HCT116 (cell line): ENCODE data around the gene OR2V2. TPM values are rescaled to one million over a fixed set of nuclear protein-coding genes. Genes with fewer than 3 reads are reported as not detected.

Source experiments
- ATAC-seq: fragments of 200-7000 bp; cut with Tn5 transposase; 2 replicates; pipeline ENCODE4 v1.9.1; 2020; ENCODE audit warnings: mild to moderate bottlenecking, moderate library complexity
- BruUV-seq: library from RNA; stranded (reverse); fragments of 400-500 nt; replicated peaks from 2 replicates; lab custom pipeline; 2021; lab: Mats Ljungman, UMichigan
- CTCF ChIA-PET: fragments of 300-600 bp; sonication (Branson Sonifier 250); formaldehyde crosslinking; loops from one replicate; lab custom pipeline; 2021; ENCODE audit warnings: antibody characterized with exemption; lab: Charles Lee
- POLR2A ChIA-PET: fragments of 300-600, 350-600 bp; sonication (Branson Sonifier 250); formaldehyde crosslinking; loops from one replicate; lab custom pipeline; 2021; ENCODE audit warnings: antibody characterized with exemption; lab: Charles Lee
- RAD21 ChIA-PET, 2 experiments: fragments of 300-600 bp; sonication (Branson Sonifier 250); formaldehyde crosslinking; loops; one replicate each; lab custom pipeline; 2023; ENCODE audit warnings: low total read pairs in 2 of 2; ENCODE audit not compliant: uncharacterized antibody in 2 of 2, unreplicated experiment in 2 of 2, low non-redundant PET in 1 of 2; lab: Charles Lee
- DNase-seq: peaks from one replicate; pipeline ENCODE4 v3.0.0-alpha.2; 2010; ENCODE audit warnings: low read depth, low spot score
- H2AFZ ChIP-seq: fragments of 200-600 bp; shearing (Covaris generic), sonication (generic); 2 replicates; pipeline ENCODE4 v1.6.1; 2017; ENCODE audit warnings: low read depth, mixed run types, mixed read lengths, antibody characterized with exemption, low read length; ENCODE audit not compliant: poor library complexity, severe bottlenecking
- H3K27ac ChIP-seq: 2 replicates; pipeline ENCODE4 v1.5.1; 2012; ENCODE audit warnings: low read depth, low read length
- H3K27me3 ChIP-seq: fragments of 200-600 bp; sonication (generic); 2 replicates; pipeline ENCODE4 v1.6.1; 2016; ENCODE audit warnings: mixed run types, low read length, mixed read lengths; ENCODE audit not compliant: insufficient read depth
- H3K36me3 ChIP-seq, 2 experiments: fragments of 200-500 bp in 1 of 2; fragments of 200-600 bp in 1 of 2; sonication (Bioruptor generic) in 1 of 2; sonication (generic) in 1 of 2; 2 replicates each; pipeline versions ENCODE4 v1.5.1 to v1.6.1; 2014 to 2016; ENCODE audit warnings: low read length in 2 of 2, inconsistent platforms in 1 of 2, mixed read lengths in 1 of 2, mixed run types in 1 of 2; ENCODE audit not compliant: insufficient read depth in 2 of 2, control insufficient read depth in 1 of 2
- H3K4me1 ChIP-seq, 2 experiments: fragments of 200-600 bp in 1 of 2; sonication (generic) in 1 of 2; 2 replicates each; pipeline versions ENCODE4 v1.5.1 to v1.6.1; 2012 to 2017; ENCODE audit warnings: low read length in 2 of 2, inconsistent platforms in 1 of 2, mild to moderate bottlenecking in 1 of 2, mixed read lengths in 1 of 2, mixed run types in 1 of 2, moderate library complexity in 1 of 2; ENCODE audit not compliant: insufficient read depth in 2 of 2, control insufficient read depth in 1 of 2
- H3K4me2 ChIP-seq: fragments of 200-600 bp; sonication (generic); 2 replicates; pipeline ENCODE4 v1.6.1; 2017; ENCODE audit warnings: mixed run types, low read length, mixed read lengths
- H3K4me3 ChIP-seq, 2 experiments: fragments of 200-600 bp in 1 of 2; sonication (generic) in 1 of 2; replicated peaks in 1 of 2; 2 replicates each; pipeline ENCODE4 v1.5.1; 2011 to 2016; ENCODE audit warnings: low read length in 2 of 2, control low read depth in 1 of 2, low read depth in 1 of 2, mild to moderate bottlenecking in 1 of 2, mixed read lengths in 1 of 2, mixed run types in 1 of 2
- H3K79me2 ChIP-seq: fragments of 200-600 bp; sonication (generic); 2 replicates; pipeline ENCODE4 v1.6.1; 2017; ENCODE audit warnings: mild to moderate bottlenecking, mixed run types, low read length, moderate library complexity, mixed read lengths; ENCODE audit not compliant: insufficient read depth
- H3K9ac ChIP-seq: fragments of 200-600 bp; sonication (generic); 2 replicates; pipeline ENCODE4 v1.6.1; 2016; ENCODE audit warnings: low read length, mixed read lengths
- H3K9me2 ChIP-seq: fragments of 200-600 bp; sonication (generic), shearing (Covaris generic); 2 replicates; pipeline ENCODE4 v1.6.1; 2017; ENCODE audit warnings: mixed run types, mild to moderate bottlenecking, moderate library complexity; ENCODE audit not compliant: insufficient read depth
- H3K9me3 ChIP-seq, 2 experiments: fragments of 200-500 bp in 1 of 2; fragments of 200-600 bp in 1 of 2; sonication (Bioruptor generic) in 1 of 2; sonication (generic) in 1 of 2; 2 replicates each; pipeline ENCODE4 v1.6.1; 2014 to 2017; ENCODE audit warnings: low read length in 2 of 2, mixed read lengths in 2 of 2, inconsistent platforms in 1 of 2, low read depth in 1 of 2, mild to moderate bottlenecking in 1 of 2, mixed run types in 1 of 2, moderate library complexity in 1 of 2; ENCODE audit not compliant: control insufficient read depth in 1 of 2, insufficient read depth in 1 of 2
- H4K20me1 ChIP-seq: fragments of 200-600 bp; sonication (generic), shearing (Covaris generic); 2 replicates; pipeline ENCODE4 v1.6.1; 2017; ENCODE audit warnings: mixed run types, mild to moderate bottlenecking, moderate library complexity; ENCODE audit not compliant: insufficient read depth
- CEBPB ChIP-seq: IDR thresholded peaks from 2 replicates; pipeline ENCODE4 v1.6.1; 2012; ENCODE audit warnings: low read depth
- CTCF ChIP-seq, 3 experiments: fragments of 200-600 bp in 1 of 3; sonication (generic) in 1 of 3; IDR thresholded peaks in 2 of 3; conservative IDR thresholded peaks in 1 of 3; 2 replicates each; pipeline ENCODE4 v1.5.1; 2012 to 2017; ENCODE audit warnings: low read depth in 2 of 3, low read length in 2 of 3, antibody characterized with exemption in 1 of 3, borderline replicate concordance in 1 of 3, control low read depth in 1 of 3, mild to moderate bottlenecking in 1 of 3, mixed read lengths in 1 of 3, mixed run types in 1 of 3, moderate library complexity in 1 of 3; ENCODE audit not compliant: insufficient read depth in 1 of 3
- EZH2 ChIP-seq: fragments of 200-600 bp; sonication (generic); IDR thresholded peaks from 2 replicates; pipeline ENCODE4 v1.6.1; 2017; ENCODE audit warnings: antibody characterized with exemption, mixed run types
- EZH2phosphoT487 ChIP-seq: fragments of 200-600 bp; IDR thresholded peaks from 2 replicates; pipeline ENCODE4 v1.6.1; 2018; ENCODE audit warnings: antibody characterized with exemption, borderline replicate concordance
- FOSL1 ChIP-seq: IDR thresholded peaks from 2 replicates; pipeline ENCODE4 v1.6.1; 2012; ENCODE audit warnings: low read depth
- MAX ChIP-seq: IDR thresholded peaks from 2 replicates; pipeline ENCODE4 v1.6.1; 2012
- POLR2A ChIP-seq: IDR thresholded peaks from 2 replicates; pipeline ENCODE4 v1.7.0; 2011; ENCODE audit warnings: borderline replicate concordance; ENCODE audit not compliant: insufficient read depth, insufficient read length; ENCODE audit errors: extremely low read depth
- POLR2AphosphoS5 ChIP-seq: IDR thresholded peaks from 2 replicates; pipeline ENCODE4 v1.6.1; 2011; ENCODE audit warnings: mild to moderate bottlenecking, low read depth, low read length, moderate library complexity
- RAD21 ChIP-seq: IDR thresholded peaks from 2 replicates; pipeline ENCODE4 v1.6.1; 2012; ENCODE audit warnings: low read depth, mild to moderate bottlenecking
- SIN3A ChIP-seq: IDR thresholded peaks from 2 replicates; pipeline ENCODE4 v1.6.1; 2012; ENCODE audit warnings: low read depth
- SP1 ChIP-seq: IDR thresholded peaks from 2 replicates; pipeline ENCODE4 v1.6.1; 2012; ENCODE audit warnings: low read depth
- YY1 ChIP-seq: IDR thresholded peaks from 2 replicates; pipeline ENCODE4 v1.6.1; 2011; ENCODE audit warnings: low read length, low read depth, moderate library complexity, mild to moderate bottlenecking; ENCODE audit not compliant: insufficient replicate concordance; ENCODE audit errors: extremely low read depth
- ZBTB33 ChIP-seq: IDR thresholded peaks from 2 replicates; pipeline ENCODE4 v1.6.1; 2011; ENCODE audit warnings: mild to moderate bottlenecking, low read length, moderate library complexity; ENCODE audit not compliant: insufficient replicate concordance; ENCODE audit errors: extremely low read depth
- intact Hi-C: fragments of 100-400 bp; cut with micrococcal nuclease; formaldehyde crosslinking; loops from 2 replicates; pipeline ENCODE4 v1.10.0; 2022
- total RNA-seq: library from RNA; stranded (reverse); gene quantifications from one replicate; pipeline ENCODE4 v1.2.1, GENCODE V29; 2021; ENCODE audit not compliant: unreplicated experiment

The OR2V2 gene
- total RNA-seq, 1 experiment from 2014 or later, result not detected

- H3K36me3 ChIP-seq, result no peaks in the 10 kb centered on the region
- no peaks in the 10 kb centered on the region for H3K79me2 ChIP-seq
- H3K9ac ChIP-seq, result no peak overlapping the region
- TF ChIP-seq SP1 (no peak), EZH2phosphoT487 (no peak), SIN3A (no peak), FOSL1 (no peak), POLR2A (no peak), CEBPB (no peak), MAX (no peak), YY1 (no peak)
- TF ChIP-seq, all 23 proteins: peak for 0
- Histone ChIP-seq H3K4me3 (no peak overlapping the region), H4K20me1 (no peaks in the 10 kb centered on the region), H3K9me3 (0 out of 4 replicates have a peak, but pooled peaks cover 0 to 2% of the 10 kb centered on the region in 2 experiments), H3K27ac (no peak overlapping the region), H3K4me2 (no peak overlapping the region), H3K4me1 (no peaks in the 10 kb centered on the region), H2AFZ (no peak overlapping the region), H3K9me2 (no peaks in the 10 kb centered on the region), H3K27me3 (no peaks in the 10 kb centered on the region)
- CTCF ChIA-PET, result no interaction called here
- POLR2A ChIA-PET, result no interaction called here
- DNase-seq (no peak), ATAC-seq (no peak)
- RAD21 ChIA-PET, result no interaction called here
- intact Hi-C loops, result loop anchor here (10.0 kb wide), 1 partner anchor 105 kb away; the partner anchor contains the start of gene BTNL9
- BruUV-seq, result no TSS peak
Observed at GRCh38 chr5:181149806-181150733, 2.7 kb downstream of the OR2V2 start.

- ChIA-PET CTCF (no interaction called here), RAD21 (interaction anchor here in 1 of 2 experiments (0.7 kb wide), 2 partner anchors 22 to 111 kb away, joined by 3 read pairs; partner anchors contain the start of gene BTNL9), POLR2A (no interaction called here)
- ATAC-seq (peak; percentile 85), DNase-seq (no peak)
- Histone ChIP-seq H4K20me1 (no peaks in the 10 kb centered on the region), H3K36me3 (no peaks in the 10 kb centered on the region), H2AFZ (no peak overlapping the region), H3K4me1 (no peaks in the 10 kb centered on the region), H3K79me2 (no peaks in the 10 kb centered on the region), H3K9me2 (no peaks in the 10 kb centered on the region), H3K9ac (no peak overlapping the region), H3K9me3 (no peaks in the 10 kb centered on the region), H3K27me3 (no peaks in the 10 kb centered on the region), H3K4me2 (no peak overlapping the region), H3K4me3 (no peak overlapping the region), H3K27ac (no peak overlapping the region)
- intact Hi-C loops, result loop anchor here (10.0 kb wide), 1 partner anchor 106 kb away; the partner anchor contains the start of gene BTNL9
- BruUV-seq, result no TSS peak
- TF ChIP-seq EZH2 (no peak), POLR2AphosphoS5 (no peak), ZBTB33 (no peak), RAD21 (peak; percentile 61), MAX (peak; percentile 42; the same call in 1 of the 2 replicates), CTCF (IDR thresholded peaks at IDR 0.05 in 2 of 3, conservative IDR thresholded peaks at IDR 0.05 in 1 of 3; ENCODE audit: borderline replicate concordance in 1 of 3, insufficient read depth in 1 of 3, low read depth in 2 of 3, low read length in 2 of 3) (0 out of 6 replicates have a peak, but pooled peaks of 1 of the 3 experiments have one; percentile 14), YY1 (no peak), POLR2A (no peak), FOSL1 (no peak), SP1 (no peak)
Observed at GRCh38 chr5:181151146-181151545, 3.8 kb downstream of the OR2V2 start.
